ENCODE results near the gene CPNE4. TPM values are rescaled to one million over a fixed set of nuclear protein-coding genes. Genes with fewer than 3 reads are reported as not detected.

CPNE4 gene
- total and polyA plus RNA-seq, 7 donors = 0.03 to 0.04 TPM; not detected in 5

DNA sequence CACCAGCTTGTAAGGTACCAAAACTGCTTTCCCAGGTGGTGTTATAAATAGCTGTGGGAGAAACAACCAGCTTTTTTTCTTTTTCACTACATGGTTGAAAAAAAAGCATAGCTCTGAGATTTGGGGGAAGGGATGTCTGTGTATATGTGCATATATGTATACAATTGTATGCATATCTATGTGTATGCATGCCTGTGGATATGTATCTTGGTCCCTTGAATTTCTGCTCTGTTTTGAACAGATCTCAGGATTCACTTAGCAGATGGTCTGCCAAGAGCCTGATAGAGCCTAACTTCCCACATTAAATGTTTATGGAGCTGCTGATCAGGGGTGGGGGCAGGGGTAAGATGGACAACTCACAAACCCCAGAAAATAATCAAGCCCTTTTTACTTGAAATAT lies 39.0 kb upstream of the CPNE4 start:
- Histone ChIP-seq H3K27ac (no peak overlapping the region), H3K27me3 (ENCODE audit: insufficient read depth in 3 of 3, low read length in 2 of 3) (no peaks in the 10 kb centered on the region), H3K36me3 (ENCODE audit: insufficient read depth in 1 of 2, low read depth in 1 of 2) (no peaks in the 10 kb centered on the region), H3K9me3 (no peaks in the 10 kb centered on the region), H3K4me3 (no peak overlapping the region), H3K4me1 (no peaks in the 10 kb centered on the region)
- DNase-seq = no peak
- TF ChIP-seq, protein P1, sequence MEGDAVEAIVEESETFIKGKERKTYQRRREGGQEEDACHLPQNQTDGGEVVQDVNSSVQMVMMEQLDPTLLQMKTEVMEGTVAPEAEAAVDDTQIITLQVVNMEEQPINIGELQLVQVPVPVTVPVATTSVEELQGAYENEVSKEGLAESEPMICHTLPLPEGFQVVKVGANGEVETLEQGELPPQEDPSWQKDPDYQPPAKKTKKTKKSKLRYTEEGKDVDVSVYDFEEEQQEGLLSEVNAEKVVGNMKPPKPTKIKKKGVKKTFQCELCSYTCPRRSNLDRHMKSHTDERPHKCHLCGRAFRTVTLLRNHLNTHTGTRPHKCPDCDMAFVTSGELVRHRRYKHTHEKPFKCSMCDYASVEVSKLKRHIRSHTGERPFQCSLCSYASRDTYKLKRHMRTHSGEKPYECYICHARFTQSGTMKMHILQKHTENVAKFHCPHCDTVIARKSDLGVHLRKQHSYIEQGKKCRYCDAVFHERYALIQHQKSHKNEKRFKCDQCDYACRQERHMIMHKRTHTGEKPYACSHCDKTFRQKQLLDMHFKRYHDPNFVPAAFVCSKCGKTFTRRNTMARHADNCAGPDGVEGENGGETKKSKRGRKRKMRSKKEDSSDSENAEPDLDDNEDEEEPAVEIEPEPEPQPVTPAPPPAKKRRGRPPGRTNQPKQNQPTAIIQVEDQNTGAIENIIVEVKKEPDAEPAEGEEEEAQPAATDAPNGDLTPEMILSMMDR (IDR thresholded peaks at IDR 0.05) = no peak
- intact Hi-C loops (cut with DNase I) = no loop called here
- ATAC-seq = no peak

DNA sequence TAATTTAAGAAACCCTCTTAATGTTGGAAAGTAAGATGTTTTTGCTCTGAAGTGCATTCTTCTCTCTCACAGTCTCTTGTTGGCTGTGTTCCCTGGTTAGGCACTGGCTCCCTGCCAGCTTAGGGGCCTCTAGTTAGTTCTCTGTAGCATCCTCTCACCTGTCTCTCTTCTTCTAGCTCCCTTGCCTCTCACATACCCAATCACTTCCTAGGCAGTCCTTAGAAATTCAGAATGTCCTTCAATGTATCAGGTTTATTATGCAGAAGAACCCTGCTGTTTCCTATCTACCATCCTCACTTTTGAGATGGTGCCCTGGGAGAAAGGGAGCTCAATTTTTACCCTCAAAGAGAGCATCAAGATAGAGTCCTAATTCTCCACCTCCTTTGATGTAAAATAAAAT lies 36.2 kb upstream of the CPNE4 start:
- Histone ChIP-seq H3K27me3 (ENCODE audit: insufficient read depth in 3 of 3, low read length in 2 of 3) (no peaks in the 10 kb centered on the region), H3K27ac (no peak overlapping the region), H3K36me3 (ENCODE audit: insufficient read depth in 1 of 2, low read depth in 1 of 2) (no peaks in the 10 kb centered on the region), H3K4me3 (no peak overlapping the region), H3K4me1 (no peaks in the 10 kb centered on the region), H3K9me3 (no peaks in the 10 kb centered on the region)
- TF ChIP-seq, protein P1 (IDR thresholded peaks at IDR 0.05) = no peak
- intact Hi-C loops (cut with DNase I) = no loop called here
- DNase-seq (no peak), ATAC-seq (no peak)

DNA sequence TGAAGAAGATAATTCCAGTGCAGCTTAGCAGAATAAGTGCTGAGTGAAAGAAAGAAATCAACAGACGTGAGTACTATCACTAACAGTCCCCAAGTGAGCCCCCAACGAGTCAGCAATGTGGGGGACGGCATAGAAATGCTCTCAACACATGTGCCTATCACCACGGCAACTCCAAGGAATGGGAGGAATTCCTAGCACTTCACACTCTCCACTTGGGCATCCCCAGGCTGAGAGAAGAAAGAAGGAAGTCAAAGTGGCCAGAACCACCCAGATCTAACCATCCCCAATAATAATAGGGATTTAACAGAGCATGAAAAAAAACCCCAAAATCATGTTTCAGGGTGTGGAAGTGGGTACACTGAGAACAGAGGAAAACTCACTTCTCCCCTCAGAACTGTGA lies 29.3 kb upstream of the CPNE4 start:
- H3K9me3 ChIP-seq = no peaks in the 10 kb centered on the region
- 4 to 12% (median 10%) methylated on average over 4 of the region's 4 CpGs for WGBS, 3 donors
- intact Hi-C loops (cut with DNase I) = no loop called here
- no peak for ATAC-seq
- TF ChIP-seq, protein P1 (IDR thresholded peaks at IDR 0.05) = no peak
- H3K36me3 ChIP-seq (ENCODE audit: insufficient read depth in 1 of 2, low read depth in 1 of 2) = no peaks in the 10 kb centered on the region
- H3K27me3 ChIP-seq (ENCODE audit: insufficient read depth in 3 of 3, low read length in 2 of 3) = no peaks in the 10 kb centered on the region
- H3K4me3 ChIP-seq = no peak overlapping the region
- H3K4me1 ChIP-seq = no peaks in the 10 kb centered on the region
- DNase-seq = no peak
- H3K27ac ChIP-seq = no peak overlapping the region

DNA sequence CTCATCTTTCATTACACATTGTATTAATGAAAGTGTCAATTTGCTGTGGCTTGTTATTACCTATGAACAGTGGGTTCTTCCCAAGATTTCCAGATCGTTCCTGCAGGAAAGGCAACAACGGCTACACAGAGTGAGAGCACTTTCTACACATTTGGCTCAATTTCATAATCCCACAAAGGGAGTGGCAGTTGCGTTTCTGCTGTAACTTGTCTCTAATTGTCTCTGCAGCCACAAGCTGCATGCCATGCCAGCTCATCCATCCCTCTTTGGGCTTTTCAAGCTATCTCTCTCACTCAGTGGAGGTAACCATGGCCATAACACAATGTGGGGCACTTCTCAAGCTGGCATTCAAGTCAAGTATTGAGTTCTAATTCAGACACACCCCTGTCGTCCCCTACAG lies 27.7 kb upstream of the CPNE4 start:
- Histone ChIP-seq H3K27me3 (ENCODE audit: insufficient read depth in 3 of 3, low read length in 2 of 3) (no peaks in the 10 kb centered on the region), H3K4me3 (no peak overlapping the region), H3K4me1 (no peaks in the 10 kb centered on the region), H3K9me3 (no peaks in the 10 kb centered on the region), H3K36me3 (ENCODE audit: insufficient read depth in 1 of 2, low read depth in 1 of 2) (no peaks in the 10 kb centered on the region), H3K27ac (no peak overlapping the region)
- ATAC-seq (no peak), DNase-seq (no peak)
- WGBS, 3 donors = 77 to 86% (median 82%) methylated on average over 4 of the region's 4 CpGs
- intact Hi-C loops (cut with DNase I) = no loop called here
- TF ChIP-seq, protein P1 (IDR thresholded peaks at IDR 0.05) = no peak

DNA sequence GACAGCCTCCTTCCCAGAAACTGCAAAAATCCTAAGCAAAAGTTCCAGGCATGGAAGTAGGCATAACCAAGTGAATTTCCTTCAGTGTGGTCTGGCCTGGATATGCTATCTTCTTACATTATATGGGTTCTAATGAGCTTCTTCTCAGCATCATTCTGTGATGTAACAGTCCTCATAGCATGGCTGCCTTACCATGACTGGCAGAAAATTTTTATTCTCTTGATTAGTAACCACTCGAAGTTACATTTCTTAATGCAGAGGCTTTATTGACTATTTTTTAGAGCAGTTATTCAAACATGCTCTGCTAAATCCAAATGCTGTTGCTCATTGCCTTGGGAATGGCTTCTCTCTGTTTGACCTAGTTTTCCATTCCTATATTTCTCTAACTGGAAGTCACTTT lies 21.1 kb upstream of the CPNE4 start:
- ATAC-seq (no peak), DNase-seq (no peak)
- TF ChIP-seq, protein P1 (IDR thresholded peaks at IDR 0.05) = no peak
- H3K4me1 ChIP-seq = no peaks in the 10 kb centered on the region
- no peaks in the 10 kb centered on the region for H3K36me3 ChIP-seq (ENCODE audit: insufficient read depth in 1 of 2, low read depth in 1 of 2)
- peaks cover 0 to 3% (median 0%) of the 10 kb centered on the region in 3 donors for H3K27me3 ChIP-seq (ENCODE audit: insufficient read depth in 3 of 3, low read length in 2 of 3)
- WGBS, 3 donors = 75 to 86% (median 79%) methylated on average over 1 of the region's 1 CpG
- H3K9me3 ChIP-seq = no peaks in the 10 kb centered on the region
- H3K4me3 ChIP-seq = no peak overlapping the region
- H3K27ac ChIP-seq = no peak overlapping the region
- intact Hi-C loops (cut with DNase I) = no loop called here
